Measurements from ENCODE around the gene SURF4. TPM values are rescaled to one million over a fixed set of nuclear protein-coding genes. Genes with fewer than 3 reads are reported as not detected.

The SURF4 gene
- total and polyA plus RNA-seq, 2 donors (not counting 3 experiments of a cell fraction or from before 2014, with no cell fraction given) = 216 to 358 TPM

- Histone ChIP-seq H3K9me3 (replicated peaks; ENCODE audit: control insufficient read depth, insufficient read depth, low read length) (no peaks in the 10 kb centered on the region), H4K20me1 (replicated peaks; ENCODE audit: control insufficient read depth, extremely low read depth, insufficient read depth, low read length) (no peaks in the 10 kb centered on the region), H3K4me1 (ENCODE audit: control insufficient read depth, extremely low read depth, insufficient read depth, low read length) (no peaks in the 10 kb centered on the region), H3K79me2 (ENCODE audit: control insufficient read depth, insufficient read depth, low read length) (no peaks in the 10 kb centered on the region), H3K36me3 (ENCODE audit: control insufficient read depth in 2 of 2, extremely low read depth in 1 of 2, insufficient read depth in 2 of 2, low read length in 2 of 2) (no peaks in the 10 kb centered on the region), H3K9me1 (replicated peaks; ENCODE audit: control insufficient read depth, extremely low read depth, insufficient read depth, low read length) (no peaks in the 10 kb centered on the region), H3K27ac (ENCODE audit: insufficient read depth, low read depth, low read length) (no peak overlapping the region), H2AFZ (ENCODE audit: low read depth, low read length) (no peak overlapping the region), H3K9ac (replicated peaks; ENCODE audit: extremely low read depth, insufficient read depth, low read length) (no peak overlapping the region), H3K27me3 (ENCODE audit: control insufficient read depth in 2 of 2, insufficient read depth in 2 of 2, low read length in 2 of 2) (no peaks in the 10 kb centered on the region), H3K4me2 (ENCODE audit: insufficient read depth, low read length) (no peak overlapping the region), H3K4me3 (replicated peaks in 1 of 3; ENCODE audit: insufficient read depth in 1 of 3, low read depth in 1 of 3, low read length in 3 of 3) (no peak overlapping the region)
- BruUV-seq (replicated peaks) = no TSS peak
- ChIA-PET POLR2A (no interaction called here), CTCF (interaction anchor here (0.8 to 1.1 kb wide), 3 partner anchors 9 to 356 kb away, joined by 3 read pairs; no protein-coding TSS in a partner anchor)
- DNase-seq (ENCODE audit: low read depth, low spot score) (no peak), FAIRE-seq (no peak)
- intact Hi-C loops (cut with micrococcal nuclease) (no loop called here), dilution Hi-C loops (cut with MboI; ENCODE audit: extremely low pct_ligation_motif_present, low sequenced_read_pairs) (no loop called here)
- TF ChIP-seq MYC (IDR thresholded peaks at IDR 0.05; ENCODE audit: low read depth, low read length) (no peak), GATA2 (IDR thresholded peaks at IDR 0.05; ENCODE audit: insufficient read depth, insufficient read length, low read depth, low read length) (no peak), EZH2 (IDR thresholded peaks at IDR 0.05; ENCODE audit: borderline replicate concordance, low read depth, low read length, severe bottlenecking) (no peak), MAX (IDR thresholded peaks at IDR 0.05; ENCODE audit: insufficient read depth, insufficient read length) (no peak), POLR2AphosphoS5 (IDR thresholded peaks at IDR 0.05; ENCODE audit: insufficient read depth, low read depth, low read length) (no peak), FOS (IDR thresholded peaks at IDR 0.05; ENCODE audit: borderline replicate concordance, insufficient read depth, low read length) (no peak), CTCF (IDR thresholded peaks at IDR 0.05; ENCODE audit: extremely low read depth in 1 of 2, insufficient read depth in 1 of 2, low read depth in 1 of 2, low read length in 2 of 2) (no peak), JUN (IDR thresholded peaks at IDR 0.05; ENCODE audit: borderline replicate concordance, insufficient read depth, insufficient read length, low read depth) (no peak), POLR2A (IDR thresholded peaks at IDR 0.05; ENCODE audit: low read depth, low read length) (no peak)
Observed at GRCh38 chr9:133386338-133386737, 10.5 kb upstream of the SURF4 start.

Data from endothelial cell of umbilical vein (primary cell).